SK-N-SH (cell line): ENCODE measurements around the gene MATK. TPM values are rescaled to one million over a fixed set of nuclear protein-coding genes. Genes with fewer than 3 reads are reported as not detected.

Source experiments
- polyA plus RNA-seq, 3 experiments: library from polyadenylated mRNA; depleted of rRNA; stranded (reverse); fragments of >200 nt; gene quantifications; 2 replicates each; pipeline ENCODE4 v1.2.3, GENCODE V29; 2012
- small RNA-seq, 7 experiments: library from RNA; depleted of rRNA; stranded (forward); fragments of <200 nt; gene quantifications; one replicate each; pipeline ENCODE3, GENCODE V24; 2012

The MATK gene
- polyA plus RNA-seq, 1 of the 3 experiments (the other 2 are of a cell fraction), result not detected

Small RNA genes within 50 kb of the gene (small RNA-seq; reads per million reads assigned to genes)
- 0 reads per million in 7 experiments for gene AC005777.1

Other genes starting within 250 kb of the MATK start
- 0.12 TPM in 1 of 2 replicates, not detected in the other for gene TEKTIP1, start 247.2 kb downstream of the MATK start, polyA plus RNA-seq (2012; rRNA removed)
- gene MFSD12, start 228.8 kb downstream of the MATK start, polyA plus RNA-seq (2012; rRNA removed), result 45.9 and 53.3 TPM in 2 replicates
- gene HMG20B, start 213.4 kb downstream of the MATK start, polyA plus RNA-seq (2012; rRNA removed), result 88.2 and 92.0 TPM in 2 replicates
- gene GIPC3, start 200.9 kb downstream of the MATK start, polyA plus RNA-seq (2012; rRNA removed), result 0.20 and 0.26 TPM in 2 replicates
- gene TBXA2R, start 179.5 kb downstream of the MATK start, polyA plus RNA-seq (2012; rRNA removed), result 0.78 and 0.92 TPM in 2 replicates
- gene CACTIN, start 159.6 kb downstream of the MATK start, polyA plus RNA-seq (2012; rRNA removed), result 27.8 and 36.4 TPM in 2 replicates
- 6.9 and 12.3 TPM in 2 replicates for gene PIP5K1C, start 85.9 kb downstream of the MATK start, polyA plus RNA-seq (2012; rRNA removed)
- gene TJP3, start 78.0 kb downstream of the MATK start, polyA plus RNA-seq (2012; rRNA removed), result 0.24 and 0.36 TPM in 2 replicates
- 10.6 and 13.0 TPM in 2 replicates for gene APBA3, start 24.7 kb downstream of the MATK start, polyA plus RNA-seq (2012; rRNA removed)
- 103 and 125 TPM in 2 replicates for gene MRPL54, start 23.7 kb downstream of the MATK start, polyA plus RNA-seq (2012; rRNA removed)
- not detected in 2 replicates for gene RAX2, start 14.2 kb downstream of the MATK start, polyA plus RNA-seq (2012; rRNA removed)
- 0.18 and 0.44 TPM in 2 replicates for gene ZFR2, start 82.7 kb upstream of the MATK start, polyA plus RNA-seq (2012; rRNA removed)
- gene ATCAY, start 94.3 kb upstream of the MATK start, polyA plus RNA-seq (2012; rRNA removed), result 0.84 and 1.2 TPM in 2 replicates
- gene NMRK2, start 146.7 kb upstream of the MATK start, polyA plus RNA-seq (2012; rRNA removed), result not detected in 2 replicates
- gene DAPK3, start 184.7 kb upstream of the MATK start, polyA plus RNA-seq (2012; rRNA removed), result 118 and 142 TPM in 2 replicates
- gene EEF2, start 199.1 kb upstream of the MATK start, polyA plus RNA-seq (2012; rRNA removed), result 1,295 and 1,553 TPM in 2 replicates
- 7.7 and 14.1 TPM in 2 replicates for gene PIAS4, start 221.4 kb upstream of the MATK start, polyA plus RNA-seq (2012; rRNA removed)